ENCODE measurements around the gene PIK3CG. TPM values are rescaled to one million over a fixed set of nuclear protein-coding genes. Genes with fewer than 3 reads are reported as not detected.

PIK3CG gene
- total RNA-seq, 6 donors from 2014 or later: 7.1 to 21.9 (median 10.1) TPM

GRCh38 chr7:106890952-106891351 is 25.9 kb downstream of the PIK3CG start:
- no peak overlapping the region for H3K27ac ChIP-seq
- DNase-seq: no peak

DNA sequence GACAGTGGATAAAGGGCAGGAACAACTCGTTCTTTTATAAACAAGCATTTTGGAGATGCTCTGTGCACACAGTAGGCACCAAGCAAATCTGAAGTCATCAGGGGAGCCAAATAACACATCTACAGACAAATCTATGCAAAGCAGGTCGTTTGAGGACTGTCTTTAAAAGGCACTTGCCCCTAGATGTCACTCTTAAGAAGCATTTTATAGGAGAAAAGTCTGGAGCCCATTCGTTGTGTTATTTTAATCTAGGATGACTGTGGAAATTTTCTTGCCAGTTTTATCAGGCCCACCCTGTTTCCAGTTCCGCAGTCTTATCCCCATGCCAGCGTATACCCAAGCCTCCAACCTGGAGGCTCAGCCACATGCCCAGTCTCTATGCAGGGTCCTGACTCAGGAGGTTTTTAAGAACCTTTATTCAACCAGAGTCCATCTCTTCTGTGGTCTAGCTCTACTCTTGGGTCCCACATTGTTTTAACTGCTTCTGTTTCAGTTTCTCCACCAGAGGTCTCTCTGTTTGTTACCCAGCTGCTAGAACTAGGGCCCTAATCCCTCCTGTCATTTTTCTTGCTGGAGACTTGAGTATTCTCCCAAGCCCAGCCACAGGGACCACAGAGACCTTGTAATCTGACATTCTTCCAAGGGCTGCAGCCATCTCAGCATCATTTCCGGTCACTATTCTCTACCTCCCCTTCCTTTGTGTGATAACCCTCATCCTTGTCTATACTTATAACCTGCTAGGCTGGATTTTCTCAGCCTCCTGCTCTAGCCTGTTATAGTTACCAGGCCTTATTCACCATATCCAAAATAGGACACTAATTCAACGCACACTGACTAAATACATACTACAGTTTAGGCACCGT is 26.7 kb downstream of the PIK3CG start:
- H3K4me1 ChIP-seq: no peaks in the 10 kb centered on the region
- ATAC-seq (ENCODE audit: low FRiP score in 2 of 2) (no peak), DNase-seq (no peak)
- no peak overlapping the region for H3K27ac ChIP-seq
- no peak overlapping the region for H3K4me3 ChIP-seq
- WGBS, 2 donors: 68 to 71% methylated on average over 8 of the region's 8 CpGs
- H3K27me3 ChIP-seq: no peaks in the 10 kb centered on the region
- TF ChIP-seq EP300 (IDR thresholded peaks at IDR 0.05) (no peak), CTCF (IDR thresholded peaks at IDR 0.05) (no peak), POLR2AphosphoS5 (IDR thresholded peaks at IDR 0.05) (no peak), POLR2A (IDR thresholded peaks at IDR 0.05) (no peak)
- no peaks in the 10 kb centered on the region for H3K36me3 ChIP-seq
- H3K9me3 ChIP-seq: no peaks in the 10 kb centered on the region

More at GRCh38 chr7:106890952-106891351, 25.9 kb downstream of the PIK3CG start:
- Histone ChIP-seq H3K9me3 (no peaks in the 10 kb centered on the region), H3K36me3 (no peaks in the 10 kb centered on the region), H3K27me3 (no peaks in the 10 kb centered on the region), H3K4me3 (no peak overlapping the region), H3K4me1 (no peaks in the 10 kb centered on the region)
- TF ChIP-seq POLR2A (IDR thresholded peaks at IDR 0.05): no peak
- TF ChIP-seq POLR2AphosphoS5 (IDR thresholded peaks at IDR 0.05): no peak
- TF ChIP-seq EP300 (IDR thresholded peaks at IDR 0.05): no peak
- no peak for TF ChIP-seq CTCF (IDR thresholded peaks at IDR 0.05)
- no peak for ATAC-seq (ENCODE audit: low FRiP score in 2 of 2)
- 94 to 95% methylated on average over 2 of the region's 2 CpGs for WGBS, 2 donors

DNA sequence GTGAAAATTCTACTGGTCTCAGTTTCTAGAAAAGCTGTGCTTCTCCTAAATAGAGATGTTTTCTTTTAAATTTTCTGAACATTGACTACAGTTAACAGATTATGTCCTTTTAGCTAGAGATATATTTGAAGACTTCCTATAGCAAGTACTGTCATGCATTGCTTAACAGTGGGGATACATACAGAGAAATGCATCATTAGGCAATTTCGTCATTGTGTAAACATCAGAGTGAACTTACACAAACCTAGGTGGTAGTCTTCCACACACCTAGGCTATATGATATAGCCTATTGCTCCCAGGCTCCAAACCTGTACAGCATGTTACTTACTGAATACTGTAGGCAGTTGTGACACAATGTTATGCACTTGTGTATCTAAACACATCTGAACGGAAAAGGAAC is 28.5 kb downstream of the PIK3CG start:
- Histone ChIP-seq H3K9me3 (no peaks in the 10 kb centered on the region), H3K27me3 (no peaks in the 10 kb centered on the region), H3K27ac (no peak overlapping the region), H3K4me3 (no peak overlapping the region), H3K4me1 (no peaks in the 10 kb centered on the region), H3K36me3 (no peaks in the 10 kb centered on the region)
- 69 to 72% methylated on average over 2 of the region's 2 CpGs for WGBS, 2 donors
- TF ChIP-seq POLR2A (IDR thresholded peaks at IDR 0.05) (no peak), CTCF (IDR thresholded peaks at IDR 0.05) (no peak), POLR2AphosphoS5 (IDR thresholded peaks at IDR 0.05) (no peak), EP300 (IDR thresholded peaks at IDR 0.05) (no peak)
- no peak for ATAC-seq (ENCODE audit: low FRiP score in 2 of 2)
- no peak for DNase-seq

GRCh38 chr7:106895246-106895864 is 30.3 kb downstream of the PIK3CG start:
- no peak overlapping the region for H3K4me3 ChIP-seq
- no peaks in the 10 kb centered on the region for H3K27me3 ChIP-seq
- WGBS, 2 donors: 74 to 89% methylated on average over 2 to 4 of the region's 4 CpGs
- H3K27ac ChIP-seq: peak overlapping the region in 2 of 4 donors; percentile 32 to 36
- no peak for TF ChIP-seq EP300 (IDR thresholded peaks at IDR 0.05)
- TF ChIP-seq POLR2AphosphoS5 (IDR thresholded peaks at IDR 0.05): no peak
- TF ChIP-seq CTCF (IDR thresholded peaks at IDR 0.05): no peak
- no peak for TF ChIP-seq POLR2A (IDR thresholded peaks at IDR 0.05)
- ATAC-seq (ENCODE audit: low FRiP score in 2 of 2) (peak; percentile 43 to 73), DNase-seq (peak; percentile 5 to 38)
- no peaks in the 10 kb centered on the region for H3K9me3 ChIP-seq
- no peaks in the 10 kb centered on the region for H3K36me3 ChIP-seq
- no peaks in the 10 kb centered on the region for H3K4me1 ChIP-seq

Data from upper lobe of left lung (tissue), 6 donors.